ENCODE measurements around the gene TARM1.

TARM1 gene

GRCh38 chr19:54035215-54036178 lies 45.7 kb downstream of the TARM1 start:
- no peak for DNase-seq (ENCODE audit: low read depth in 2 of 2)

- no peak for DNase-seq (ENCODE audit: low read depth in 2 of 2)
Measured at GRCh38 chr19:54030895-54031586, 50.1 kb downstream of the TARM1 start.

GRCh38 chr19:54029930-54030490 lies 51.2 kb downstream of the TARM1 start:
- DNase-seq (ENCODE audit: low read depth in 2 of 2) = peak; percentile 29 to 44

DNA sequence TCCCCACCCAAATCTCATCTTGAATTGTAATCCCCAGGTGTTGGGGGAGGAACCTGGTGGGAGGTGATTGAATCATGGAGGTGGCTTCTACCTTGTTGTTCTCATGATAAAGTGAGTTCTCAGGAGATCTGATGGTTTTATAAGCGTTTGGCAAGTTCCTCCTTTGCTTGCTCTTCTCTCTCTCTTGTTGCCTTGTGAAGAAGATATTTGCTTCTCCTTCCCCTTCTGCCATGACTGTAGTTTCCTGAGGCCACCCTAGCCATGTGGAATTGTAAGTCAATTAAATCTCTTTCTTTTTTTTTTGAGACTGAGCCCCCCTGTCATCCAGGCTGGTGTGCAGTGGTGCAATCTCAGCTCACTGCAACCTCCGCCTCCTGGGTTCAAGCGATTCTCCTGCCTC lies 51.9 kb downstream of the TARM1 start:
- no peak for DNase-seq (ENCODE audit: low read depth in 2 of 2)

GRCh38 chr19:54026656-54027055 lies 54.5 kb downstream of the TARM1 start:
- DNase-seq (ENCODE audit: low read depth in 2 of 2) = no peak

- no peak for DNase-seq (ENCODE audit: low read depth in 2 of 2)
Measured at GRCh38 chr19:54024660-54025059, 56.5 kb downstream of the TARM1 start.

DNA sequence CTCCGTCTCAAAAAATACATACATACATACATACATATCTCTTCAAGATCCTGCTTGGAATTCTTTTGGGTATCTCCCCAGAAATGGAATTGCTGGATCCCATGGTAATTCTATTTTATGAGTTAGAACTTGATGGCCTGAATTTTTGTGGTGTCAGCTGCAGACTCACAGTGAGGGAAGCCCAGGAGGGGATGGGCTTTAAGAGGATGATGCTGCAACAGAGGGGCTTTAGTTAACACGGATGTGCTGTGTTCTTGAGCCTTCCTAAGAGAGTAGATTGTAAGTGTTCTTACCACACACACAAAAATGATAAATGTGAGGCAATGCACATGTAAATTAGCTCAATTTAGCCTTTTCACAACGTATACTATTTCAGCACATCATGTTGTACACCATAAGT lies 58.0 kb downstream of the TARM1 start:
- DNase-seq (ENCODE audit: low read depth in 2 of 2) = no peak

GRCh38 chr19:54021932-54022331 lies 59.2 kb downstream of the TARM1 start:
- DNase-seq (ENCODE audit: low read depth in 2 of 2) = no peak

DNA sequence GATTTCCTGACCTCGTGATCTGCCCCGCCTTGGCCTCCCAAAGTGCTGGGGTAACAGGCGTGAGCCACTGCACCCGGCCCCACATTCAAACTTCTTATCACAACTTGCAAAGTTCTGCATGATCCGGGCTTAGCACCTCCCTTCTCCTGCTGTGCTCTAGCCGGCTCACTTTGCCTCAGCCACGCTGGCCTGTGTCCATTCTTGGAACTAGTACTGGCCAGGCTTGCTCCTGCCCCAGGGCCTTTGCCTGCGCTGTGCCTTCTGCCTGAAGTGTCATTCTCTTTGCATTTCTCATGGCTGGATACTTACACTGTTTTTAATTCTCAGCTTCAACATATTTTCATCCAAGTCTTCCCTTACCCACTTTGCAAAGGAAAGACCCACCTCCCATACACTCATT lies 59.8 kb downstream of the TARM1 start:
- no peak for DNase-seq (ENCODE audit: low read depth in 2 of 2)

All from activated CD4-positive, alpha-beta T cell treated with anti-CD3 and anti-CD28 coated beads for 24 hours (primary cell).